Left lobe of liver (tissue), 2 donors: ENCODE results near the gene AAK1. TPM values are rescaled to one million over a fixed set of nuclear protein-coding genes. Genes with fewer than 3 reads are reported as not detected.
"Not testable (repeated sequence)": the region's sequence is repeated elsewhere in the genome, so short reads cannot be mapped to it uniquely, and the experiment has no call there.

ENCODE experiments used
- ATAC-seq: fragments of 200-7000 bp; cut with Tn5 transposase; one replicate; pipeline ENCODE4 v1.9.1; 2020; ENCODE audit warnings: mild to moderate bottlenecking, moderate library complexity
- DNase-seq: peaks from one replicate; pipeline ENCODE4 v3.0.0-alpha.2; 2020; ENCODE audit warnings: low spot score
- total RNA-seq: library from RNA; stranded (reverse); gene quantifications from one replicate; pipeline ENCODE4 v1.2.1, GENCODE V29; 2021
- donor health status: DM: no; HTN: no; CAD: no; lungs with moderate emphysema.
- donor health status: DM: no; HTN: yes; CAD: no.

AAK1 gene
- total RNA-seq = 16.2 TPM

GRCh38 chr2:69643602-69644505, at the start of gene AAK1:
Gene AAK1, minus strand, starts transcription at chr2:69643739. Its CDS starts 699 bp downstream, at chr2:69643040.
- ATAC-seq = peak; percentile 93
- peak; percentile 93 for DNase-seq

GRCh38 chr2:69692424-69692823, 48.9 kb upstream of the AAK1 start:
- DNase-seq (no peak), ATAC-seq (no peak)

- no peak for ATAC-seq
- DNase-seq = no peak
These were observed 46.4 kb upstream of the AAK1 start for GRCh38 chr2:69689969-69690368.

GRCh38 chr2:69689466-69689865, 45.9 kb upstream of the AAK1 start:
- ATAC-seq (no peak), DNase-seq (no peak)

GRCh38 chr2:69687971-69688611, 44.6 kb upstream of the AAK1 start:
- ATAC-seq = no peak

GRCh38 chr2:69686813-69687212, 43.3 kb upstream of the AAK1 start:
- DNase-seq (no peak), ATAC-seq (no peak)

More at GRCh38 chr2:69687971-69688611, 44.6 kb upstream of the AAK1 start:
- no peak for DNase-seq

GRCh38 chr2:69685321-69686048, 41.9 kb upstream of the AAK1 start:
- ATAC-seq (peak; percentile 98), DNase-seq (peak; percentile 59)

- DNase-seq (no peak), ATAC-seq (no peak)
These were observed 39.8 kb upstream of the AAK1 start for GRCh38 chr2:69683170-69683971.

- no peak for DNase-seq
- no peak for ATAC-seq
These were observed 39.0 kb upstream of the AAK1 start for GRCh38 chr2:69682525-69682924.

- no peak for ATAC-seq
These were observed 36.6 kb upstream of the AAK1 start for GRCh38 chr2:69680001-69680675.

GRCh38 chr2:69677914-69678313, 34.4 kb upstream of the AAK1 start:
- DNase-seq = no peak
- no peak for ATAC-seq

More at GRCh38 chr2:69680001-69680675, 36.6 kb upstream of the AAK1 start:
- no peak for DNase-seq

GRCh38 chr2:69676146-69676545, 32.6 kb upstream of the AAK1 start:
- ATAC-seq (no peak), DNase-seq (no peak)

GRCh38 chr2:69674316-69674670, 30.8 kb upstream of the AAK1 start:
- ATAC-seq (peak; percentile 76), DNase-seq (no peak)

- ATAC-seq, DNase-seq: not testable (repeated sequence)
These were observed 29.6 kb upstream of the AAK1 start for GRCh38 chr2:69673098-69673497.

- DNase-seq = no peak
- ATAC-seq = no peak
These were observed 26.1 kb upstream of the AAK1 start for GRCh38 chr2:69669666-69670065.

- DNase-seq (no peak), ATAC-seq (no peak)
These were observed 25.1 kb upstream of the AAK1 start for GRCh38 chr2:69668598-69668997.

GRCh38 chr2:69667805-69668382, 24.4 kb upstream of the AAK1 start:
- DNase-seq (no peak), ATAC-seq (no peak)

- DNase-seq (no peak), ATAC-seq (no peak)
These were observed 21.6 kb upstream of the AAK1 start for GRCh38 chr2:69665152-69665551.

- ATAC-seq (peak; percentile 20), DNase-seq (no peak)
These were observed 20.3 kb upstream of the AAK1 start for GRCh38 chr2:69663860-69664259.

- ATAC-seq, DNase-seq: not testable (repeated sequence)
These were observed 19.0 kb upstream of the AAK1 start for GRCh38 chr2:69662547-69662946.
